ENCODE measurements around the gene ITPR2.
"Not testable (repeated sequence)": the region's sequence is repeated elsewhere in the genome, so short reads cannot be mapped to it uniquely, and the experiment has no call there.

The ITPR2 gene

GRCh38 chr12:26666286-26666685, 166.7 kb downstream of the ITPR2 start:
- no peak for DNase-seq (ENCODE audit: low spot score)

- no peak for DNase-seq (ENCODE audit: low spot score)
These were observed 171.6 kb downstream of the ITPR2 start for GRCh38 chr12:26661399-26661798.

GRCh38 chr12:26659930-26660329, 173.1 kb downstream of the ITPR2 start:
- DNase-seq (ENCODE audit: low spot score), result no peak

- no peak for DNase-seq (ENCODE audit: low spot score)
These were observed 174.0 kb downstream of the ITPR2 start for GRCh38 chr12:26658991-26659390.

GRCh38 chr12:26654623-26655022, 178.4 kb downstream of the ITPR2 start:
- no peak for DNase-seq (ENCODE audit: low spot score)

GRCh38 chr12:26651566-26652188, 181.3 kb downstream of the ITPR2 start:
- peak; percentile 66 for DNase-seq (ENCODE audit: low spot score)

GRCh38 chr12:26651036-26651435, 182.0 kb downstream of the ITPR2 start:
- DNase-seq (ENCODE audit: low spot score), result no peak

GRCh38 chr12:26648999-26649398, 184.0 kb downstream of the ITPR2 start:
- no peak for DNase-seq (ENCODE audit: low spot score)

- DNase-seq (ENCODE audit: low spot score), result no peak
These were observed 184.4 kb downstream of the ITPR2 start for GRCh38 chr12:26648584-26648983.

GRCh38 chr12:26648066-26648465, 184.9 kb downstream of the ITPR2 start:
- no peak for DNase-seq (ENCODE audit: low spot score)

GRCh38 chr12:26647088-26647487, 185.9 kb downstream of the ITPR2 start:
- DNase-seq (ENCODE audit: low spot score), result no peak

GRCh38 chr12:26646571-26646970, 186.4 kb downstream of the ITPR2 start:
- no peak for DNase-seq (ENCODE audit: low spot score)

- not testable (repeated sequence) for DNase-seq (ENCODE audit: low spot score)
These were observed 188.6 kb downstream of the ITPR2 start for GRCh38 chr12:26644376-26644775.

- DNase-seq (ENCODE audit: low spot score), result no peak
These were observed 189.3 kb downstream of the ITPR2 start for GRCh38 chr12:26643532-26644315.

- DNase-seq (ENCODE audit: low spot score), result no peak
These were observed 190.6 kb downstream of the ITPR2 start for GRCh38 chr12:26642361-26642760.

GRCh38 chr12:26636710-26637328, 196.2 kb downstream of the ITPR2 start:
- no peak for DNase-seq (ENCODE audit: low spot score)

- no peak for DNase-seq (ENCODE audit: low spot score)
These were observed 199.3 kb downstream of the ITPR2 start for GRCh38 chr12:26633591-26634210.

- DNase-seq (ENCODE audit: low spot score), result no peak
These were observed 200.2 kb downstream of the ITPR2 start for GRCh38 chr12:26632756-26633155.

- no peak for DNase-seq (ENCODE audit: low spot score)
These were observed 201.1 kb downstream of the ITPR2 start for GRCh38 chr12:26631846-26632245.

- DNase-seq (ENCODE audit: low spot score), result no peak
These were observed 202.4 kb downstream of the ITPR2 start for GRCh38 chr12:26630546-26631027.

GRCh38 chr12:26629864-26630263, 203.1 kb downstream of the ITPR2 start:
- no peak for DNase-seq (ENCODE audit: low spot score)

GRCh38 chr12:26628234-26628633, 204.8 kb downstream of the ITPR2 start:
- no peak for DNase-seq (ENCODE audit: low spot score)

- no peak for DNase-seq (ENCODE audit: low spot score)
These were observed 205.7 kb downstream of the ITPR2 start for GRCh38 chr12:26627335-26627734.

Data from activated CD4-positive, alpha-beta T cell treated with anti-CD3 and anti-CD28 coated beads, Interleukin-2, Interleukin-4, amounts not matched to agents 100 ng/mL and 50 ng/mL, durations not matched to agents 16 hours and 8 hours (primary cell).